ENCODE data around the gene TEAD4. TPM values are rescaled to one million over a fixed set of nuclear protein-coding genes. Genes with fewer than 3 reads are reported as not detected.

The TEAD4 gene
- total and polyA plus RNA-seq, 2 experiments from 2014 or later = 5.5 to 12.7 TPM

DNA sequence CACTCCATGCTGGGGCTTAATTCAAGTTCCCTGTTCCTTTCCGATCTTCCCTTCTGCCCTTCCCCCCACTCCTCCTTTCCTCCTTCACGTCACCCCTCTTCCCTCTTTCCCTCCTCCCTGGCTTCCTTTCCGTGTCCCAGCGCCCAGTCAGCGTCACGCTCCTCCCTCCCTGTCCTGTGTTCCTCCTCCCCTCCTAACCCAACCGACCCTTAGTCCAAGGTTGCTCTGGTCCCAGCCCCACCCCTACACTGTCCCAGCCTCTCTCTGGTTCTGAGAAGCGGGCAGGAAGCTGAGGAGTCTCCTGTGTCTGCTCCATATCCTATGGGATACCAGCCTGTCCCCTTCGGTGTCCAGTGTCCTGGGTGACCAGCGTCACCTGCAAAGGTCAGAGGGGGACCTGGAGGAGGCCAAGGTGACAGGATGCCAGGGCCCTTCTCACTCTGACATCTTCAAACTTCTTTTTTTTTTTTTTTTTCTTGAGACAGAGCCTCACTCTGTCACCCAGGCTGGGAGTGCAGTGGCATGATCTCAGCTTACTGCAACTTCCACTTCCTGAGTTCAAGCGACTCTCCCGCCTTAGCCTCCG, 61.7 kb downstream of the TEAD4 start:
- no peak overlapping the region for H2AFZ ChIP-seq
- TF ChIP-seq EZH2 (IDR thresholded peaks at IDR 0.05; ENCODE audit: borderline replicate concordance) (no peak), EZH2phosphoT487 (IDR thresholded peaks at IDR 0.05; ENCODE audit: low read depth, severe bottlenecking, unreplicated experiment) (no peak)
- no peaks in the 10 kb centered on the region for H3K36me3 ChIP-seq (replicated peaks; ENCODE audit: insufficient read depth, low read depth)
- H3K79me2 ChIP-seq = no peaks in the 10 kb centered on the region
- H3K9me2 ChIP-seq (replicated peaks; ENCODE audit: insufficient read depth) = no peaks in the 10 kb centered on the region
- H3K4me2 ChIP-seq = no peak overlapping the region
- H3K27ac ChIP-seq = no peak overlapping the region
- H3K4me3 ChIP-seq = no peak overlapping the region
- 86% methylated on average over 13 of the region's 13 CpGs for WGBS (ENCODE audit: low lambda C conversion rate, missing lambda C conversion rate)
- H3K9me3 ChIP-seq (ENCODE audit: low read depth) = no peaks in the 10 kb centered on the region
- no peak for DNase-seq (ENCODE audit: low spot score)
- no peaks in the 10 kb centered on the region for H4K20me1 ChIP-seq (ENCODE audit: insufficient read depth, poor library complexity, severe bottlenecking)
- H3K27me3 ChIP-seq = no peaks in the 10 kb centered on the region
- no peaks in the 10 kb centered on the region for H3K4me1 ChIP-seq (ENCODE audit: insufficient read depth)

DNA sequence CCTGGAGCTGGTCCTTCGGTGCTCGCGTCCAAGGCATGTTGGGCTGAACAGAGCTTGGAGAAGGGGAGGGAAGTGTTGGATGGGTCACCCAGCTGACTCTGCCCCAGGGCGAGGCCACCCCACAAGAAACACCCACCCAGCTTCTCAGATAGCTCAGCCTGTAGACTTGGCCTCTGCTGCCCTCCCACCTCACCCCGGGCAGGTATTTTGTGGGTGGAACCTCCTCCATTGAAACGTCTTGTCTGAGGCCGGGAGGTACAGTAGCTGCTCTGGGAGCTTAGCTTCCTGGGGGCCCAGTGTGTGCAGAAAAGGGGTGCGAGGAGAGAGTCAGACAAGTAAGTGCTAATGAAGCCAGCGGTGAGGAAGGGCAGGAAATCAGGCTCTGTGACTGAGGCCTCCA, 63.2 kb downstream of the TEAD4 start:
- H3K27me3 ChIP-seq = no peaks in the 10 kb centered on the region
- DNase-seq (ENCODE audit: low spot score) = no peak
- H3K79me2 ChIP-seq = no peaks in the 10 kb centered on the region
- H3K9me3 ChIP-seq (ENCODE audit: low read depth) = no peaks in the 10 kb centered on the region
- H3K4me1 ChIP-seq (ENCODE audit: insufficient read depth) = no peaks in the 10 kb centered on the region
- TF ChIP-seq CTCF (IDR thresholded peaks at IDR 0.05; ENCODE audit: poor library complexity) (no peak), EZH2 (IDR thresholded peaks at IDR 0.05; ENCODE audit: borderline replicate concordance) (no peak), EZH2phosphoT487 (IDR thresholded peaks at IDR 0.05; ENCODE audit: low read depth, severe bottlenecking, unreplicated experiment) (no peak)
- no peaks in the 10 kb centered on the region for H4K20me1 ChIP-seq (ENCODE audit: insufficient read depth, poor library complexity, severe bottlenecking)
- WGBS (ENCODE audit: low lambda C conversion rate, missing lambda C conversion rate) = 85% methylated on average over 9 of the region's 9 CpGs
- H3K36me3 ChIP-seq (replicated peaks; ENCODE audit: insufficient read depth, low read depth) = no peaks in the 10 kb centered on the region
- H3K27ac ChIP-seq = no peak overlapping the region
- H2AFZ ChIP-seq = no peak overlapping the region
- H3K9me2 ChIP-seq (replicated peaks; ENCODE audit: insufficient read depth) = no peaks in the 10 kb centered on the region
- H3K4me2 ChIP-seq = no peak overlapping the region
- no peak overlapping the region for H3K4me3 ChIP-seq

GRCh38 chr12:3022961-3023360, 63.8 kb downstream of the TEAD4 start:
- Histone ChIP-seq H3K27ac (no peak overlapping the region), H3K4me2 (no peak overlapping the region), H2AFZ (no peak overlapping the region), H3K4me3 (no peak overlapping the region), H3K36me3 (replicated peaks; ENCODE audit: insufficient read depth, low read depth) (no peaks in the 10 kb centered on the region), H3K9me2 (replicated peaks; ENCODE audit: insufficient read depth) (no peaks in the 10 kb centered on the region), H3K27me3 (no peaks in the 10 kb centered on the region), H3K9me3 (ENCODE audit: low read depth) (no peaks in the 10 kb centered on the region), H3K4me1 (ENCODE audit: insufficient read depth) (no peaks in the 10 kb centered on the region), H3K79me2 (no peaks in the 10 kb centered on the region), H4K20me1 (ENCODE audit: insufficient read depth, poor library complexity, severe bottlenecking) (no peaks in the 10 kb centered on the region)
- WGBS (ENCODE audit: low lambda C conversion rate, missing lambda C conversion rate) = 89% methylated on average over 8 of the region's 8 CpGs
- no peak for TF ChIP-seq EZH2phosphoT487 (IDR thresholded peaks at IDR 0.05; ENCODE audit: low read depth, severe bottlenecking, unreplicated experiment)
- TF ChIP-seq EZH2 (IDR thresholded peaks at IDR 0.05; ENCODE audit: borderline replicate concordance) = no peak
- no peak for TF ChIP-seq CTCF (IDR thresholded peaks at IDR 0.05; ENCODE audit: poor library complexity)
- DNase-seq (ENCODE audit: low spot score) = no peak

DNA sequence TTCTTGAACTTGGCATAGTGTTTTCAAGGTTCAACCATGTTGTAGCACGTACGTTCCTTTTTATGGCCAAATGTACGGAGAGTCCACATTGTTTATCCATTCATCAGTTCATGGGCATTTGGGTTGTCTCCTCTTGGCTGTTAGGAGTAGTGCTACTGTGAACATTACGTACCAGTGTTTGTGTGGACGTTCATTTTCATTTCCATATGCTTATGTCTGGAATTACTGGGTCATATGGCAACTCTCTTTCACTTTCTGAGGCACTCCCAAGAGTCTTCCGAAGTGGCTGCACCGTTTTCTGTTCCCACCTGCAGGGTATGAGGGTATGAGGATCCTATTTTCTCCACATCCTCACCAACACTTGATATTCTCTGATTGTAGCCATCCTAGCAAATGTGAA, 68.9 kb downstream of the TEAD4 start:
- Histone ChIP-seq H2AFZ (no peak overlapping the region), H3K36me3 (replicated peaks; ENCODE audit: insufficient read depth, low read depth) (no peaks in the 10 kb centered on the region), H3K79me2 (no peaks in the 10 kb centered on the region), H3K27ac (no peak overlapping the region), H3K4me3 (no peak overlapping the region), H3K27me3 (no peaks in the 10 kb centered on the region), H3K4me1 (ENCODE audit: insufficient read depth) (no peaks in the 10 kb centered on the region), H3K9me2 (replicated peaks; ENCODE audit: insufficient read depth) (no peaks in the 10 kb centered on the region), H3K4me2 (no peak overlapping the region), H4K20me1 (ENCODE audit: insufficient read depth, poor library complexity, severe bottlenecking) (no peaks in the 10 kb centered on the region), H3K9me3 (ENCODE audit: low read depth) (no peaks in the 10 kb centered on the region)
- 72% methylated on average over 7 of the region's 7 CpGs for WGBS (ENCODE audit: low lambda C conversion rate, missing lambda C conversion rate)
- no peak for TF ChIP-seq EZH2phosphoT487 (IDR thresholded peaks at IDR 0.05; ENCODE audit: low read depth, severe bottlenecking, unreplicated experiment)
- no peak for DNase-seq (ENCODE audit: low spot score)

All from hepatocyte (in vitro differentiated cells).